Dermis blood vessel endothelial cell (primary cell): ENCODE results near the gene PTGDR2. TPM values are rescaled to one million over a fixed set of nuclear protein-coding genes. Genes with fewer than 3 reads are reported as not detected.
A peak's percentile ranks its signal among the peaks of the same experiment; 100 is the strongest.

Experiments used
- DNase-seq: peaks from one replicate; pipeline ENCODE4 v3.0.0; 2010
- total RNA-seq: library from RNA; depleted of rRNA; stranded (reverse); fragments of >200 nt; gene quantifications from 2 replicates; pipeline ENCODE4 v1.2.3, GENCODE V29; 2014

The PTGDR2 gene
- total RNA-seq, result 0.05 TPM in 1 of 2 replicates, not detected in the other

DNA sequence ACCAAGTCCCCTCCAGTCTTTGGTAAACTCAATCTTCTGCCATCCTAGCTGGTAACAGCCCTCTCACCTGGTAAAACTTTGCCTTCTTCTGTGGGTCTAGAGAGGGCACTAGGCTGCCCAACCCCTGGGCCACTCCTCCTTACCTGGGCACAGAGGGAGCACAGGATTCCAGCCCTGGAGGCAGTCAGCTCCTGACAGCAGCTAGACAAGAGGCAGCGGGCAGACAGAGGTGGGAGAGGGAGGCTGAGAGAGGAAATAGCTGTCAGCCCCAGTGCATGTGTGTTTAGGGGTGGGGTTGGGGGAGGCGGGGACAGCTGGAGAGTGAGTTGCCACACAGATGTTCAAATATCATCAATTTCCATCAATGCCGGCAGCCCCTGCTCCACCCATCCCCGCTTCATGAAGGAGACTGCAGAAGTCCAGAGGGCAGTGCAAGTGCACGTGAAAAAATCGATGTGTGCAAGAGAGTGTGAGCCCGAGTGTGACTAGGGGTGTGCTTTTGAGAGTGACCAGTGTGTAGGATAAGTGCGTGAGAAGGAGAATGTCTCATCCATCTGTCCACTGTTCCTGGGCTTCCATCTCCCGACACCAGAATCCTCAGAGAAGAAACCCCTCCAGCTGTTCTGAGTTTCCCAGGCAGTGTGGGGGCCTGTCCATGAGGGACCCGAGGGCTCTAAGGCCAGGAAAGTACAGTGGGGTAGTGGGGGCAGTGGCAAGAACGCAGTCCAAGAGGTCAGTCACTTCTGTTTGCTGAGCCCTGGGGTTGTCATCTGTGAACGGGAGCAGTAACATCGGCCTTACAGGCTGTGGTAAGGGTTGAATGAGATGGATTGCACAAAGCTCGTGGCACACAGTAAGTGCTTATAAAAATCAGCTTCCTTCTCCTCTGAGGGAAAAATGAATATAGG is at the start of gene PTGDR2:
PTGDR2 (minus strand) TSS at position 225 of the 908 bp plus-strand sequence. CDS start 2,228 bp downstream, outside the sequence.
- DNase-seq, result no peak

DNA sequence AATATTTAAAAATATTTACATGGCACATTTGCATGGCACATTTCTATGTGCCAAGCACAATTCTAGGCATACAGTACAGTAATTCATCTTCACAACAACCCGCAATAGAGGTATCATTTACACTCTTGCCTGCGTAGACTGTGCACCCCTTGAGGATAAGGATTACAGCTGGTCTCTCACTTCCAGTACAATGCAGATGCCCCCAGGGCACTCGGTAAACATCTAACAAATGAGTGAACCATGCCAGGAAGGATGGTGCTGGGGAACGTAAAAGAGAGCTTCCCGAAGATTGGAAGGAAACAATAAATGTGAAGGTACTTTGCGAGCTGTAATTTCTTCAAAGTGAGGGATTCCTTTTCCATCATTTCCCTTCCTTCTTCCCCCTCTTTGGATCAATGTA is 49.3 kb upstream of the PTGDR2 start:
- DNase-seq, result no peak

DNA sequence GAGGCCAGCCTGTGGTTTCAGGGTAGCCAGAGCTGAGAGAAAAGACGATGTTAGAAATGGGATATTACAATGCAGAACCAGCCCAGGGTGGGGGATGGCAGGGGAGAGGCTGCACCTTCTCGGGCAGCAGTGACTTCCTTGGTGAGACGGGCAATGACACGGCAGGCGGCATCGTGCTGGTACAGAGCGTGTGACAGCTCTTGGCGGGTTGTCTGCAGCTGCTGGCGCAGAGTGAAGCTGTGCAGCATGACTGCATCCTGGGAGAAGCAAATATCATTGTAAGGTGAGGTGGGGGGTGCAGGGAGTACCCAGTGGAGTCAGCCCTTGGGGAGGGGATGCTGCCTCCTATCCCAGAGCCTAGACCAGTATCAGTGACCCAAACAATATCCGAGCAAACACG is 46.9 kb upstream of the PTGDR2 start:
- no peak for DNase-seq

DNA sequence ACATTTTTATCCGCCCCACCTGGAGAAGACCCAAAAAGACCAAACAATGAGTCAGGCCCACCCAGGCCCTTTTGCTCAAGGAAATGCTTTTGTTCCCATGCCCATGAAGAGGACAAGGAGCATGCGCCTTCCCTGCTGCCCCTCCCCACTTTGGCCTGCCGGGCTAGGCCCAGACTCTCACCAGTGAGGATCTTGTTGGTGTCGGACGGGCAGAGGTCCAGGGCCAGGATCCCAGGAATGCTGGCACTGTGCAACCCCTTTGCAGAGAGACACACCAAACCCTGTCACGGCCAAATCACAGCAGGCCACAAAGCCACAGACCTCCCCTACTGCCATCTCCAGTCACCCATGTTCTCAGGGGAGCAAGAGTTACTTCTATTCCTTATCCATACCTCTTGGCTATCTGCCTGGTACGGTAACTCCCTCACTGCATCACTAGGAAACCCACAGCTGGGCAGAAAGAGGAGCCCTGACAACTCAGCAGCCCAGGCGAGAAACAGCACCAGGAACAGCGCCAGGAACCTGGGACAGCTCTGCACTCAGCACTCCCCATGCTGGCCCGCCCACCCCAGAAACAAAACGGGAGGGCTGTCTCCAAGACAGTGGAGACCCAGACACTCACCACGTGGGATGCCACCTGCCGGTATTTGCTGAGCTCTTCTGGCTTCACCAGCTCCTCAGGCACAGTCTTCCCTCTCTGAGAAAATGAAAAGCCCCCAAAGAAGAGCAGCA is 45.1 kb upstream of the PTGDR2 start:
- no peak for DNase-seq

DNA sequence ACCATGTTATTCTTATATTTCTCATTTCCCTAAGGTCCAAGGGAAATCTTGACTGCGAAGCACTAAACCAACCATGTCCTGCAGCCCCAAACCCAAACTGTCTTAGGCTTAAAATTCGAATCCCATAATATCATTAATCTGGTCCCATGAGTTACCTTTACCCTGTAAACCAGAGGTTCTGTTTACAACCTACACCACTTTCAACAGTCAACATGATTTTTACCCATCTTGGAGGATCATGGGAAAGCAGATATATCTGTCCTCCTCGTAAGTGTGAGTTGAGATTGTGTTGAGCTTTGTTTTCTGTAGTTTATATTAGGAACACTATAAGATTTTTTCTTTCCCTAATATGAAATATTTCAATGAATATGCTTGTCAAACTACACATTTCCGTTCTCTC is 44.2 kb upstream of the PTGDR2 start:
- DNase-seq, result no peak

GRCh38 chr11:60899046-60899936 is 43.5 kb upstream of the PTGDR2 start:
- DNase-seq, result peak; percentile 89

DNA sequence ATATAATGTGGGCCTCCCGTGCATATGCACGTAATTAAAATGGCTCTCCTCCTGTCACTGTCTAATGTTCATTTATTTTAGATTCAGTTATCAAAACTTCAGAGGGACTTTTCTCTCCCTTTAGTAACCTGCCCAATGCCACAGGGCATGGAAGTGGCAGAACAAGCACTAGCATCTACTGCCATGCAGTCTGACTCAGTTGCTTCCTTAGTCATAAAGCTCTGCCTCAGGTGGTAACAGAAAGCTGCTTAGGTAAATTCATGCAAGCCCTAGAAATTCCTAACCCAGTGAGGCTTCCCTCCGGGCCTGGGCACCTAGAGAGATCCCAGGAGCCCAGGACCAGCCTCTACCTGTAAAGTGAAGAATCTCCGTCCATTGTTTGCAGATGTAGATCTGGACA is 41.7 kb upstream of the PTGDR2 start:
- DNase-seq, result no peak

- no peak for DNase-seq
Observed at GRCh38 chr11:60895687-60896086, 39.9 kb upstream of the PTGDR2 start.

GRCh38 chr11:60891103-60891741 is 35.5 kb upstream of the PTGDR2 start:
- peak; percentile 69 for DNase-seq

DNA sequence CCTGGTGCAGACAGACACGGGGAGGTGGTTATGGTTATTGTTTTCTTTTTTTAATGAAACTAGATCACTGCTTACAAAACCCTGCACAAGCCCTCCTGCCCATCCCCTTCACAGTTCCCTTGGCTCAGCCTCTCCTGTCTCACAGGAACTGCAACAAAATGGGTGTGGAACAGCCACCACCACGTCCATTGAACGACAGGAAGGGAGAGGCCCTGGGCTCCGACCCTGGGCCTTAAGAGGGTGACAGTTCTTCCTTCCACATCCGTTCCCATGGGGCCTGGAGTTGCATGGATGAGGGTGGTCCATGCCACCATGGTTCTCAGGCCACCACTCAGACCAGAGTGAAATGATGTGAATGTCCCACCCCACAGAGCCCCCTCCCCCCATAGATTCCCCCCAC is 34.9 kb upstream of the PTGDR2 start:
- DNase-seq, result no peak

- DNase-seq, result no peak
Observed at GRCh38 chr11:60889869-60890311, 34.1 kb upstream of the PTGDR2 start.

DNA sequence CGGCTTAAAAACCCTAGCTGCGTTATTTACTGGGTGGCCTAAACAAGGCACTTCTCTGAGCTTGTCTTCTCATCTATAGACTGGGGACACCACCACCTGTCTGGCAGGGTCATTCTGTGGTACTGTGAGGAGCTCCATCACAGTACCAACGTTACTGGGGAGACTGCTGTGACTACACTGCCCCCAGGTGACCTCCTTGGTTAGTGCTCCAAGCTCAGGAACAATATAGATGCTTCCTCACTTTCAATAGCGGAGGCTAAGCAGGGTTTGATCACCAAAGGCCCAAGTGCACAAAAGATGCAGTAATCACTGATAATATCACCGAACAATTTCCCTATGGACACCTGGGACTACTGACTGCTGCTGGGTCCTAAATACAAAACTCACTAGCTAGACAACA is 31.8 kb upstream of the PTGDR2 start:
- DNase-seq, result peak; percentile 85

DNA sequence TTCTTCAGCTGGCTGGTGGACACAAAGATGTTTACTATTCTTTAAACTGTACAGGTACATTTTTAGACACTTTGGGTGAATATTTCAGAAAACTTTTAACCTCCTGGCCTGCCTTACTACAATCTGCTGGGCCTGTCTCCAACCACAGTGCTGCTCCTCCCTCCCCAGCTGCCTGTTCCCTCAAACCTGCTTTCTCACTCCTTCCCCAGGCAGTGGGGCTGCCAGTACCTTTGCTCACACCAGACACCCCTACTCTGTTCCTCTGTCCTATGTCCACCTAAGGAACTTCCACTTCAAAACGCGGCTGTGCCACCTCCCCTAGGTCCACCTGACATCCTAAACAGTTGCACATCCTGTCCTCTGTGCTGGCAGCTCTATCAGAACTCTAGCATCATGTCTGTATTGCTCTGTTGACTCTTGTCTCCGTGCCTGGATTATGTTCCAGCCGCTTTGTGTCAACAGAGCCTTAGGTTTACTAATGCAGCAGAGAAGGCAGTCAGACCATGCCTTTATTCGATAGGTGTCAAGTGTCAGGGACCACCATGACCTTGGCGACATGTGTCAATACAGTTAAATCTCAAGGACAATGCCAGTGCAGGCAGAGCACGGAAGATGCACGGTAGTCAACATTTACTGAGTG is 25.0 kb upstream of the PTGDR2 start:
- DNase-seq, result no peak

DNA sequence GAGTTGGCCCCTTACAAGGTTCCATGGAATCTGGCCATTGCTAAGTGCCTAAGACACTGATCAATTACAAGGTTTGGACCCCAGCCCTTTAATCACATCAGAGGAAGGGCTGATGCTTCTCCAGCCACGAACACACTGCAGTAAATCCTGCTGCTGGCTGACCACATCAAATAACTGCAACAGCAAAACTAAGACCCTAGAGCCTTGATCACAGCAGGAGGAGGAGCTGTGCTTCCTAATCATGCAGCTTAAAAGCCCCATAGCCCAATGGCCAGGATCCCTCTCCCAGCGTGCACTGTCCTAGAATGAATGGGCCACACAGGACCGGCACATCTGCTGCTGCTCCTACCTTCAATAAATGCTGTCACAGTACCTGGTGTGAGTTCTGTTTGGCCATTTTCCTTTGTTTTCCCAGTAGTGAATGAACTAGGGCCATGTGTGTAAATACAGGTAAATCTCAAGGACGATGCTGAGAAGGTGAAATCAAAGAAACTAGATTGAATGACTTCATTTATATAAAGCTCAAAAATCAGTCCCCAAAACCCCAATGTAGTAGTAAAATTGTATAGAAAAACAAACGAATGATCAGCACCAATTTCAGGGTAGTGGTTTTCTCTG is 24.3 kb upstream of the PTGDR2 start:
- no peak for DNase-seq

DNA sequence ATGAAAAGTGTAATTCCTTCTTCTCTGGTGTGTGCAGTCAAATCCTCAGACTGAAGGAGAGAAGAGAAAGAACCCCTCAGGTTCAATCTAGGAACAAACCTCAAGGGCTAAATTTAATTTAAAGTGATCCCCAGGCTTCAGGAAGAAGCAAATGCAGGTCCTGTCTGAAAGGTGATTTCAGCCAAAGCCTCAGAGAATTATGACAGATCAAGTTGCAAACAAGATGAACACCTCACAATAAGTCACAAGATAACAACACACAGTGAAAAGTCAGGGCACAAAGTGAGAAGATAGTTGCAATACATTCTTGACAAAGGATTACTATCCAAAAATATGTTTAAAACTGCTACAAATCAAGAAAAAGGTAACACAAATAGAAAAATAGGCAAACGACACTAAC is 23.4 kb upstream of the PTGDR2 start:
- no peak for DNase-seq

GRCh38 chr11:60878245-60879101 is 22.7 kb upstream of the PTGDR2 start:
- DNase-seq, result no peak

- no peak for DNase-seq
Observed at GRCh38 chr11:60876168-60876485, 20.4 kb upstream of the PTGDR2 start.

DNA sequence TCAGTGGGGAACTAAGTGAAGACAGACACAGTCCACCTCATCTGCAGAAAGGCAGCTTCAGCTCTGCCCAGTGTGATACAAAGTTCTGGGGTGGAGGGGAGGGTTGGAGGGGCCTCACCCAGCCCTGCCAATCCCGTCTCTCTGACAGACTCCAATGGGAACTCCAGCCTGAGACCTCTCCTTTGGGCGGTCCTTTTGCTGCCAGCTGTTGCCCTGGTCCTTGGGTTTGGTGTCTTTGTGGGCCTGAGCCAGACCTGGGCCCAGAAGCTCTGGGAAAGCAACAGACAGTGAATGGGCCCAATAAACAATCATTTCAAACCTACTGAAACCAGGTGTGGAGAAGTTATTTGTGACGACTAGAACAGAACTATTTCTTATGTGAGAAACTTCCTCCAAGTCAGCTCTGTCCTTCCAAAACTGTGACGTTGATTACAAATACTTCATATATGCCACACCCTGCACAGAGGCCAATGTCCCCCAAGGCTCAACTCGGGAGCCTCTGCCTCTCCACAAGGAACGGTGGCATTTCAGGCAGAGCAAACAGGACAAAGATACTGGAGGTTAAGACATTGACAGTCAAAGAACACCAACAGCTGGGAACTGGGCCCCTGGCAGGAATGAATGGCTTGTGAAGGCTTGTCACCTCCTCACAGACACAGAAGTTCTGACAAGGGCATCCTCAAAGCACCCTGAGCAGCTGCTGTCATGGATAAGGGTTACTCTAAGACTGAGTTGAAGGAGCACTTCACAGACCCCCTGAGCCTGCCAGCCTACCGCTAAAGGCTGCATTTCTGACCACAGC is 19.8 kb upstream of the PTGDR2 start:
- DNase-seq, result no peak
